HG02678 (cell line): ENCODE results near the gene SMPD1.

Source experiments
- ATAC-seq: cut with Tn5 transposase; IDR thresholded peaks from one replicate; pipeline ENCODE4 v1.9.1; 2021; ENCODE audit warnings: mild to moderate bottlenecking, moderate library complexity; ENCODE audit not compliant: unreplicated experiment

The SMPD1 gene

DNA sequence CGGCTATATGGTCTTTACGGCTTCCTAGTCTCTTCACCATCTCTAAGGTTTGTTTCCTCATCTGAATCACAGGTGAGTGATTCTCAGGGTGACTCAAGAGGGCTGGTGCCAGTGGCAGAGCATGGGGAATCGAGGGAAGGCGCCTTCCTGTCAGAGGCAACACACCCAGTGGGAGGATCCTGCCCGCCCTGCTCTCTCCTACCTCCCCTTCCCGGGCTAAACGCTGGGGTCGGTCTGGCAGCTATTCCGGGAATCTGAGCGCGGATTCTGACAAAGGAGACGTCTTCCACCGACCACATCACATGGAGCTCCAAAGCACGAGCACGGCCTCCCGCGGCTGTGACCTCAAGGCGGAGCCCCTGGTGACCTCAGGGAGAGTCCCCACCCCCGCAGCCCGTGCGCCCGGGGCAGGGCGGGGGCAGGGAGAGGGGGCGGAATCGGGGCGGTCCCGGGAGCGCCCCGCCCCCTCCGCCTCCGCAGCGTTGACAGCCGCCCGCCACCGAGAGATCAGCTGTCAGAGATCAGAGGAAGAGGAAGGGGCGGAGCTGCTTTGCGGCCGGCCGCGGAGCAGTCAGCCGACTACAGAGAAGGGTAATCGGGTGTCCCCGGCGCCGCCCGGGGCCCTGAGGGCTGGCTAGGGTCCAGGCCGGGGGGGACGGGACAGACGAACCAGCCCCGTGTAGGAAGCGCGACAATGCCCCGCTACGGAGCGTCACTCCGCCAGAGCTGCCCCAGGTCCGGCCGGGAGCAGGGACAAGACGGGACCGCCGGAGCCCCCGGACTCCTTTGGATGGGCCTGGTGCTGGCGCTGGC lies at the start of gene SMPD1:
SMPD1 (plus strand) TSS at position 570 of the 813 bp plus-strand sequence; CDS start at position 695, 125 bp downstream.
- peak; percentile 98 for ATAC-seq

- no peak for ATAC-seq
These were observed 44.9 kb upstream of the SMPD1 start for GRCh38 chr11:6345366-6345765.

DNA sequence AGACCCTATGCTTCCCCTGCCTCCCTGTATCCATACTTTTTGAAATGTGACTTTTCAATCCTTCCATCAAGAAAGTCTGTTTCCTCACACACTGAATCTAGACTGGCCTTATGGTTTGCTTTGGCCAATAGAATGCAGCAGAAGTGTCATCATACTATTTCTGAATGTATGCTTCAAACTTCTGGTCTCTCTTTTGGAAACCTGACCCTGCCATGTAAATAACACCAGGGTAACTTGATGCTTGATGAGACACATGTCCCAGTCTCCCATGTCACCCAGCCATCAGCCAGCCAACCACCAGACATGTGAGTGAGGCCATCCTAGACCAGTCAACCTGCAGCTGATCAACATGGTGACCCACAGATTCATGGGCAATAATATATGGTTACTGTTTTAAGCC lies 40.2 kb upstream of the SMPD1 start:
- no peak for ATAC-seq

DNA sequence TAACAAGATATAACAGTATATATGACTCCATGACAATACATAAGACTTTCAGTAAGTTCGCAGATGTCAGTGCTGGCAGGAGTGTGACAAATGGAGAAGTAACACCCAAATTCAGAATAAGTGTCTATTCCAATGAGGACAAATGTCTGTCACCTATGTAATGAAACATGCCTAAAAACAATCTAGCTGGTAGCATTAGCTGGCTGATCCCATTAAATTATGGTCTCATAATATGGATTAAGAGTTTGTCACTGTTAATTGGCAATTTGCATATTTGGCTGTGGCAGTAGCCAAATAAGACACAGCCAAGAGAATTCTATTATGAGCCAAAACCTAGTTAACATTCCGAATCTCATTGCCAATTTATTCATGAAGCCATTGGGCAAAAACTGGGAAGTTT lies 39.8 kb upstream of the SMPD1 start:
- no peak for ATAC-seq

GRCh38 chr11:6351782-6352382 lies 38.4 kb upstream of the SMPD1 start:
- no peak for ATAC-seq

GRCh38 chr11:6353367-6353987 lies 36.8 kb upstream of the SMPD1 start:
- ATAC-seq = peak; percentile 84

- ATAC-seq = no peak
These were observed 35.4 kb upstream of the SMPD1 start for GRCh38 chr11:6354651-6355485.

DNA sequence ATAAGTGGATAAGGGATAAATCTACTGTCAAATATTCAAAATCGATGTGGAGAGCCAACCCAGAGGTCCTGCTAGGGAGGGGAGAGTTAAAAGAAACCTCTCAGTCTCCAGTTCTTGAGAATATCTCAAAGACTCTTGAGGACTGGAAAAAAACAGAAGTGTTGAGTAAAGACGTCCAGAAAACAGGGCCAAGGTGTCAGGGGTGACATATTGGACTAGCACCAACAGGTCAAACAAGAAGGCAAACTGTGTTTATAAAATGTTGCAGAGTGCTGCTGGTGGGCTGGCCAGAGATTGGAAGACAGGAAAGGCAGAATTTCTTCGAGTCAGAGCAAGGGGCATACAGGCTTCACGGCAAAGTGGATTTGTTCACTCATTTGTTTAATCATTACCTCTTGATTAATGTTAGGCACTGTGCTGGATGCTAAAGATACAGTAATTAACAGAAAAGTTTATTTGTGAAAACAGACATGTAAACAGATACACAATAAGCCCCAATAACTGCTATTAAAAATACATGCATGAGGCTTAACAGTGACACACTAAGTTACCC lies 33.7 kb upstream of the SMPD1 start:
- no peak for ATAC-seq

DNA sequence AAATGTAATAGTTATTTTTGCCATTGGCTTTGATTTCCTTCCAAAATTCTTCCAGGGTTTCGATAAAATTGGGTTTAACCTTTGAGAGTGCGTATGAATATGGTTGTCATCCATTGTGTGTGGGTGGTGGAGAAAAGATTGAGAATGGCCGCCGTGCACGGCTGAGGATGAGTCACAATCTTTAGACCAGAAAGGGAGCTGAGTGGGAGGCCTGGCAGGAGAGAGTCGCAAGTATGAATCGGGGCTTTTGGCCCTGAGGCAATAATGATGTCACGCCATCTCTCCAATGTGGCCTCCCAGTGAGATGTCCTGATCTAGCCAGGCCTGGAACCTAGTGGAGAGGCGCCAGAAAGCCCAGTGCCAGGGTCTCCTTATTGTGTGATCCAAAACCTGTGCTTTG lies 33.1 kb upstream of the SMPD1 start:
- no peak for ATAC-seq

DNA sequence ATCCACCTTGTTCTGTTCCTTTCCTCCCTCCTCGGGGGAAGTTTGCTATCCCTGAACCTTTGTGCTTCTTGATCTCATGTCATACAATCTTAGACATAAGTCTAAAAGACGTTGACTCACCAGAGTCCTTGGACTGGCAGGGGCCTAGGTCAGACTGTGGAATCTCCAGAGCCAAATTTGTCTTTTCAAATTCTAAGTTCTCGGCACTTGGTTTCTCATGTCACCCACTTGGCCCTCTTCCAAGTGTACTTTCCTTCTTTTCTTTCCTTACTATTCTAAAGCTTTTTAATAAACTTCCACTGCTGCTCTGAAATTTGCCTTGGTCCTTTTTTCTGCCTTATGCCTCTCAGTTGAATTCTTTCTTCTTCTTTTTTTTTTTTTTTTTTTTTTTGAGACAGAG lies 30.1 kb upstream of the SMPD1 start:
- ATAC-seq = no peak

DNA sequence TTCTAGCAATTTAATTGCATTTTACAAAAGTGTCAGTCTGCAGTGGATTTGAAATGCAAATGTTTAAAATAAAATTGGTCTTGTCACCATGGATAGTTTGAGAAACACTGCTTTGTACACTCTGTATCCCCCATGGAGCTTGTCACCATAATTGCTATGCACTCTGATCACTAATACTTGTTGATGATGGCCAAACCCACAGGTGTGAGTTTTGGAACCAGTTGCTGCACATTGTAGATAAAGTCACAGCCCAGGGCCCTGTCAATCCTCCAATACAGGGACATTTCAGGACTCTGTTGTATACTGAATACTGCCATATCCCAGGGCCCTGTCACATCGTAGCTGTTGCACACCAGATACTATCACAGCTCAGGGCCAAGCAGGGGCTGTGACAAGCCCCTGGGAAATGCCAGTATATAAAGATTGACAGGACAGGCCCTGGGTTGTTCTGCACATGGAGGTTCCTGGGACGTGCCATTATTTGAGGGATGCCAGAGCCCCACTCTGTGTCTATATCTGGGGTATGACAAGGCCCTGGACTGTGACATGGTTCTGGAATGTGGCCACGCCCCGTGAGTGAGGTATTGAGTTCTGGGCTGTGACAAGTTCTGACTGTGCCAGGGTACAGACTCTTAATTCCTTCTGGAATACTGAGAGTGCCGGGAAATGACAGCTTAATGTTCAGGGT lies 27.9 kb upstream of the SMPD1 start:
- no peak for ATAC-seq

DNA sequence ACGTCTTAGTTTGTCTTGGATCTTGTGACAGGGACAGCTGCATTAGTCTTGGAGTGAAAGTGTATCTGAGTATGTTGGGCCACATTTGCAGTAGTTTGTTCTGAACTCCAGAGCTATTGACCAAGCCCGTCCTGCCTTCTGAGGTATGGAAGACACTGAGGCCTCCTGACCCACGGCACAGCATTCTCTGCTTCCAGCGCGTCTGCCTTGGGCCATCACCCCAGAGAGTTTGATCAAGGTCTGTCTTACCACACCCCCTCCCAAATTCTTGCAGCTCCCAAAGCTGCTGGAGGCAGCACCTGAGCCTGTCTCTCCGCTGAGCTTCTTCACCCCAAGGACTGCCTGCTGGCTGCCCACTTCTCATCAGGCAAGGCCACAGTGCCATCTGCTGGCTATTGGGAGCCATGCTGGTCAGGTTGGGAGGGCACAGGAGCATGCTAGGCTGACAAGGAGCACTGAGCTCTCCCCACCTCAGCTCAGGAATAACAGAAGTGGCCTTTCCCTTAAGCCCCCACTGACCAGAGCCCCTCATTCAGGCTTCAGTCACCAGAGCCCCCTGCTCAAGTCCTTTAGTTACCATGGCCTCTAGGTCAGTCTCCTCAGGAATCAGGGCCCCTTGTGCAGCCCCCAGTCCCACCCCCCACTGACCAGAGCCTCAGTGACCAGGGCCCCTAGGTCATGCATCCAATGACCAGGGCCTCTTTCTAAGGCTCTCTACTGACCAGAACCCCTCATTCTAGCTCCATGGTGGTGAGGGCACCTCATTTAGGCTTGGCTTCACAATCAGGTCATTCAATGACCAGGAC lies 27.2 kb upstream of the SMPD1 start:
- ATAC-seq = peak; percentile 88

DNA sequence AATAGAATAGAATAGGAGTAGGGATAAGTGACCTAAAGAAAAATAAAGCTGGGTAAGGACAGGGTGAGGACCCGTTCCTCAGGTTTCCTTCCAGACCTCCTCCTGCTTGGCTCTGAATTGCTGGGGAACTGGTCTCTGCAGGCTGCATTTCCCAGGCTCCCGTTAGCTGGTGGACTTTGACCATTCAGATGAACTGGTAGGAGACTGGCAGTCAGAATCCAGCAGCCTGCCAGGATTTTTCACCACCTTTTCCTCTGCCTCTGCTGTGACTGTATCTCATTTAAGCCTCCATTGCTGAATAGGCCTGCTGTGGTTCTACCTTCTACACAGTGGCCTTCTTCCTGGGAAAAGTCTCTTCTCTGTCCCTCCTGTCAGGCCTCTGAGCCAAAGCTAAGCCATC lies 24.6 kb upstream of the SMPD1 start:
- ATAC-seq = no peak

- no peak for ATAC-seq
These were observed 18.4 kb upstream of the SMPD1 start for GRCh38 chr11:6371825-6372224.

- ATAC-seq = no peak
These were observed 12.2 kb upstream of the SMPD1 start for GRCh38 chr11:6377902-6378639.

- ATAC-seq = no peak
These were observed 11.7 kb upstream of the SMPD1 start for GRCh38 chr11:6378640-6378989.

- ATAC-seq = no peak
These were observed 5.1 kb upstream of the SMPD1 start for GRCh38 chr11:6385046-6385777.
